ENCODE results near the gene FUOM. TPM values are rescaled to one million over a fixed set of nuclear protein-coding genes. Genes with fewer than 3 reads are reported as not detected.

The FUOM gene
- polyA plus RNA-seq, 1 of the 3 experiments (the other 2 are of a cell fraction): 32.5 TPM

- TF ChIP-seq POLR2AphosphoS5 (IDR thresholded peaks at IDR 0.05; ENCODE audit: low read depth, low read length): no peak
- no peak for TF ChIP-seq FOXM1 (IDR thresholded peaks at IDR 0.05; ENCODE audit: low read depth)
- no peak for TF ChIP-seq USF2 (IDR thresholded peaks at IDR 0.05; ENCODE audit: borderline replicate concordance, low read depth, low read length)
- TF ChIP-seq NRF1 (IDR thresholded peaks at IDR 0.05; ENCODE audit: low read depth, low read length): no peak
- TF ChIP-seq REST (IDR thresholded peaks at IDR 0.05; ENCODE audit: low read depth, low read length): no peak
- no peak for TF ChIP-seq PBX3 (IDR thresholded peaks at IDR 0.05)
- TF ChIP-seq EZH2phosphoT487 (IDR thresholded peaks at IDR 0.05; ENCODE audit: borderline replicate concordance, low read depth): no peak
- no peak for TF ChIP-seq FOSL2 (IDR thresholded peaks at IDR 0.05; ENCODE audit: borderline replicate concordance, low read depth)
- TF ChIP-seq NFIC (IDR thresholded peaks at IDR 0.05; ENCODE audit: borderline replicate concordance): no peak
- no peak for TF ChIP-seq TAF1 (IDR thresholded peaks at IDR 0.05; ENCODE audit: borderline replicate concordance, low read depth, low read length)
- no peak for TF ChIP-seq GABPA (IDR thresholded peaks at IDR 0.05; ENCODE audit: low read depth)
- no peak for TF ChIP-seq CHD2 (IDR thresholded peaks at IDR 0.05; ENCODE audit: low read length, partially characterized antibody)
- TF ChIP-seq SMC3 (IDR thresholded peaks at IDR 0.05; ENCODE audit: low read depth, low read length): no peak
- TF ChIP-seq IRF3 (IDR thresholded peaks at IDR 0.05; ENCODE audit: low read depth, low read length): no peak
- TF ChIP-seq EP300 (IDR thresholded peaks at IDR 0.05; ENCODE audit: borderline replicate concordance in 1 of 2, low read depth in 1 of 2, low read length in 1 of 2): no peak
- Histone ChIP-seq H3K9me2 (no peaks in the 10 kb centered on the region), H3K9ac (no peak overlapping the region), H3K4me2 (no peak overlapping the region), H3K9me3 (no peaks in the 10 kb centered on the region), H3K4me3 (ENCODE audit: low read depth in 2 of 2, low read length in 1 of 2) (no peak overlapping the region), H3K36me3 (replicated peaks in 1 of 2; ENCODE audit: control insufficient read depth in 1 of 2, insufficient read depth in 2 of 2, low read length in 1 of 2) (peaks cover 0 to 7% of the 10 kb centered on the region in 2 experiments), H3K27ac (ENCODE audit: low read depth in 2 of 2, low read length in 1 of 2) (no peak overlapping the region), H4K20me1 (ENCODE audit: insufficient read depth) (no peaks in the 10 kb centered on the region), H2AFZ (ENCODE audit: low read depth) (no peak overlapping the region), H3K4me1 (ENCODE audit: control insufficient read depth in 1 of 2, insufficient read depth in 2 of 2, low read depth in 1 of 2, low read length in 1 of 2) (peaks cover 9 to 10% of the 10 kb centered on the region in 2 experiments; a peak in 2 of 4 replicates), H3K79me2 (ENCODE audit: insufficient read depth) (peaks cover 28% of the 10 kb centered on the region), H3F3A (replicated peaks; ENCODE audit: insufficient read depth) (no peaks in the 10 kb centered on the region), H3K27me3 (ENCODE audit: insufficient read depth) (no peaks in the 10 kb centered on the region)
- WGBS (ENCODE audit: low lambda C conversion rate): 86% methylated on average over 9 of the region's 12 CpGs
- CTCF ChIA-PET: interaction anchor here (0.6 to 2.7 kb wide), 2 partner anchors 22 to 62 kb away, joined by 3 to 12 read pairs; no protein-coding TSS in a partner anchor
- DNase-seq: no peak
- POLR2A ChIA-PET: no interaction called here
These were observed 34.1 kb upstream of the FUOM start for GRCh38 chr10:133391761-133392518.

Measured in SK-N-SH (cell line).